Right cardiac atrium (tissue), 5 donors: ENCODE measurements around the gene USP17L18. TPM values are rescaled to one million over a fixed set of nuclear protein-coding genes. Genes with fewer than 3 reads are reported as not detected.
A peak's percentile ranks its signal among the peaks of the same experiment; 100 is the strongest.
"Not testable (repeated sequence)": the region's sequence is repeated elsewhere in the genome, so short reads cannot be mapped to it uniquely, and the experiment has no call there.

Experiments
- ATAC-seq, 2 donors: fragments of 200-7000 bp; cut with Tn5 transposase; one replicate each; pipeline versions ENCODE4 v1.8.0 to v1.9.1; 2020; ENCODE audit warnings: moderate library complexity in 2 of 2, mild to moderate bottlenecking in 1 of 2
- DNase-seq, 3 donors: peaks; one replicate each; pipeline ENCODE4 v3.0.0-alpha.2; 2020
- H3K27ac ChIP-seq: one replicate; pipeline ENCODE4 v1.5.1; 2013; ENCODE audit warnings: mild to moderate bottlenecking, low read length, control low read depth, moderate library complexity
- H3K27me3 ChIP-seq: one replicate; pipeline ENCODE4 v1.6.1; 2013; ENCODE audit not compliant: control insufficient read depth, insufficient read depth
- H3K4me1 ChIP-seq: one replicate; pipeline ENCODE4 v1.6.1; 2013; ENCODE audit warnings: low read length; ENCODE audit not compliant: control insufficient read depth, insufficient read depth
- H3K4me3 ChIP-seq: one replicate; pipeline ENCODE4 v1.5.1; 2013; ENCODE audit warnings: low read length, control low read depth
- H3K9me3 ChIP-seq: one replicate; pipeline ENCODE4 v1.6.1; 2013; ENCODE audit warnings: low read length; ENCODE audit not compliant: control insufficient read depth
- WGBS: extraction: QIAGEN DNeasy Blood & Tissue Kit; methylation state at CpG from one replicate; pipeline ENCODE4 v1.1.7; 2013; 5-methylcytosine and 5-hydroxymethylcytosine counted together
- intact Hi-C, 4 donors: fragments of 100-400 bp; cut with DNase I; formaldehyde crosslinking; loops; one replicate each; pipeline versions ENCODE4 v1.11.0 to v1.14.0; 2022 to 2023
- long read RNA-seq, 4 donors: library from polyadenylated mRNA; unstranded; transcript quantifications; one replicate each; pipeline ENCODE4 v2.0.0, GENCODE V29; 2020 to 2021
- polyA plus RNA-seq: library from polyadenylated mRNA; stranded (reverse); fragments of 200-250 nt; gene quantifications from one replicate; pipeline ENCODE4 v1.2.3, GENCODE V29; 2013
- total RNA-seq, 4 donors: library from RNA; stranded (reverse); fragmentation: NEBNext Ultra II Directional; extraction: Animal tissue kit (Norgen Biotek cat#: 25700); gene quantifications; one replicate each; pipeline ENCODE4 v1.2.1, GENCODE V29; 2021
- donor health status: healthy with polysubstance abuse.
- donor health status: DM: no; HTN: yes; CAD: no.
- donor health status: DM: no; HTN: no; CAD: no.
- donor health status: DM: no; HTN: yes; CAD: no; lungs with severe emphysema.
- donor health status: DM: yes; HTN: yes; CAD: no.

Gene USP17L18
- not detected for total RNA-seq
- polyA plus RNA-seq: not detected
- long read RNA-seq, donor 1: 0 reads
- long read RNA-seq, donor 2: 0 reads
- long read RNA-seq, donor 3: 0 reads
- long read RNA-seq, donor 4: 0 reads

GRCh38 chr4:9247953-9248680 lies at the start of gene USP17L18:
TSS of gene USP17L18 (plus strand) at chr4:9248630. CDS start at chr4:9248630, 0 bp downstream.
- intact Hi-C loops, ATAC-seq, H3K27ac ChIP-seq, H3K4me3 ChIP-seq, H3K27me3 ChIP-seq, H3K4me1 ChIP-seq, H3K9me3 ChIP-seq: not testable (repeated sequence)
- WGBS: 89% methylated on average over 20 of the region's 26 CpGs
- peak in 2 of 3 donors; percentile 1 to 4 for DNase-seq

GRCh38 chr4:9210357-9210756 lies 38.1 kb upstream of the USP17L18 start, which contains the start of gene USP17L10:
TSS of gene USP17L10 (plus strand) at chr4:9210657. CDS start at chr4:9210657, 0 bp downstream.
- ATAC-seq, H3K4me1 ChIP-seq, DNase-seq, H3K9me3 ChIP-seq, H3K4me3 ChIP-seq, H3K27me3 ChIP-seq, intact Hi-C loops, H3K27ac ChIP-seq: not testable (repeated sequence)
- WGBS: 86% methylated on average over 11 of the region's 13 CpGs

GRCh38 chr4:9214701-9215100 lies 33.7 kb upstream of the USP17L18 start:
- H3K4me1 ChIP-seq, H3K9me3 ChIP-seq, intact Hi-C loops, H3K27me3 ChIP-seq, H3K4me3 ChIP-seq, H3K27ac ChIP-seq, ATAC-seq: not testable (repeated sequence)
- peak; percentile 0 to 25 (median 18) for DNase-seq
- 83% methylated on average over 11 of the region's 14 CpGs for WGBS

GRCh38 chr4:9215105-9215504 lies 33.3 kb upstream of the USP17L18 start, which contains the start of gene USP17L11:
TSS of gene USP17L11 (plus strand) at chr4:9215405. CDS start at chr4:9215405, 0 bp downstream.
- H3K9me3 ChIP-seq, H3K27ac ChIP-seq, H3K4me3 ChIP-seq, H3K4me1 ChIP-seq, H3K27me3 ChIP-seq, intact Hi-C loops, DNase-seq, ATAC-seq: not testable (repeated sequence)
- WGBS: 89% methylated on average over 8 of the region's 14 CpGs

GRCh38 chr4:9219852-9220251 lies 28.6 kb upstream of the USP17L18 start, which contains the start of gene USP17L12:
TSS of gene USP17L12 (plus strand) at chr4:9220152. CDS start at chr4:9220152, 0 bp downstream.
- H3K9me3 ChIP-seq, intact Hi-C loops, H3K4me3 ChIP-seq, H3K27me3 ChIP-seq, H3K27ac ChIP-seq, ATAC-seq, DNase-seq, H3K4me1 ChIP-seq: not testable (repeated sequence)
- no CpG with 5 or more reads among the region's 13 CpGs for WGBS

GRCh38 chr4:9224596-9224995 lies 23.8 kb upstream of the USP17L18 start, which contains the start of gene USP17L13:
TSS of gene USP17L13 (plus strand) at chr4:9224896. CDS start at chr4:9224896, 0 bp downstream.
- ATAC-seq, H3K27me3 ChIP-seq, H3K9me3 ChIP-seq, intact Hi-C loops, DNase-seq, H3K4me1 ChIP-seq, H3K27ac ChIP-seq, H3K4me3 ChIP-seq: not testable (repeated sequence)
- WGBS: no CpG with 5 or more reads among the region's 14 CpGs

GRCh38 chr4:9230249-9230648 lies 18.2 kb upstream of the USP17L18 start:
- H3K4me3 ChIP-seq, H3K27me3 ChIP-seq, H3K4me1 ChIP-seq, H3K27ac ChIP-seq, intact Hi-C loops, ATAC-seq, H3K9me3 ChIP-seq: not testable (repeated sequence)
- DNase-seq: peak in 1 of 3 donors; percentile 10
- 84% methylated on average over 5 of the region's 8 CpGs for WGBS

- H3K27ac ChIP-seq, DNase-seq, intact Hi-C loops, H3K4me3 ChIP-seq, ATAC-seq, H3K9me3 ChIP-seq, H3K4me1 ChIP-seq, H3K27me3 ChIP-seq: not testable (repeated sequence)
- no CpG with 5 or more reads among the region's 15 CpGs for WGBS
These were observed 14.3 kb upstream of the USP17L18 start, which contains the start of gene USP17L15 for GRCh38 chr4:9234085-9234484. TSS of gene USP17L15 (plus strand) at chr4:9234385. CDS start at chr4:9234385, 0 bp downstream.

- H3K27ac ChIP-seq, H3K9me3 ChIP-seq, ATAC-seq, H3K4me3 ChIP-seq, H3K4me1 ChIP-seq, intact Hi-C loops, H3K27me3 ChIP-seq: not testable (repeated sequence)
- peak; percentile 2 to 10 (median 9) for DNase-seq
- 85% methylated on average over 11 of the region's 12 CpGs for WGBS
These were observed 10.0 kb upstream of the USP17L18 start for GRCh38 chr4:9238461-9238860.

GRCh38 chr4:9243579-9243978 lies 4.9 kb upstream of the USP17L18 start, which contains the start of gene USP17L17:
TSS of gene USP17L17 (plus strand) at chr4:9243879. CDS start at chr4:9243879, 0 bp downstream.
- H3K27me3 ChIP-seq, ATAC-seq, intact Hi-C loops, H3K27ac ChIP-seq, DNase-seq, H3K4me3 ChIP-seq, H3K4me1 ChIP-seq, H3K9me3 ChIP-seq: not testable (repeated sequence)
- 85% methylated on average over 5 of the region's 14 CpGs for WGBS

- ATAC-seq, H3K27me3 ChIP-seq, H3K27ac ChIP-seq, H3K4me3 ChIP-seq, DNase-seq, intact Hi-C loops, H3K4me1 ChIP-seq, H3K9me3 ChIP-seq: not testable (repeated sequence)
- no CpG with 5 or more reads among the region's 13 CpGs for WGBS
These were observed 4.6 kb downstream of the USP17L18 start, which contains the start of gene USP17L19 for GRCh38 chr4:9253078-9253477. TSS of gene USP17L19 (plus strand) at chr4:9253378. CDS start at chr4:9253378, 0 bp downstream.
